Measurements from ENCODE around the gene CBL. TPM values are rescaled to one million over a fixed set of nuclear protein-coding genes. Genes with fewer than 3 reads are reported as not detected.

CBL gene
- total RNA-seq, 1 experiment from 2014 or later: 35.5 TPM

GRCh38 chr11:119335091-119335654, 129.0 kb downstream of the CBL start:
- no peak for TF ChIP-seq CTCF (IDR thresholded peaks at IDR 0.05; ENCODE audit: unreplicated experiment)
- Mint-ChIP-seq H3K27me3 (ENCODE audit: insufficient read depth, unreplicated experiment) (peaks cover 8% of the 10 kb centered on the region), H3K36me3 (ENCODE audit: insufficient read depth, unreplicated experiment) (peaks cover 8% of the 10 kb centered on the region), H3K4me1 (ENCODE audit: insufficient read depth, unreplicated experiment) (peaks cover 31% of the 10 kb centered on the region), H3K4me3 (ENCODE audit: unreplicated experiment) (peak overlapping the region; percentile 86), H3K9me3 (ENCODE audit: unreplicated experiment) (no peaks in the 10 kb centered on the region), H3K27ac (ENCODE audit: low read depth, unreplicated experiment) (peak overlapping the region; percentile 89)
- CTCF ChIA-PET: interaction anchor here (0.5 to 5.9 kb wide), 6 partner anchors 8 to 40 kb away, joined by 3 to 49 read pairs (median 4); no protein-coding TSS in a partner anchor
- DNase-seq (ENCODE audit: unreplicated experiment): no peak
- intact Hi-C loops (cut with micrococcal nuclease): no loop called here
- POLR2A ChIA-PET: interaction anchor here (0.9 to 1.9 kb wide), 5 partner anchors 17 to 233 kb away, joined by 3 to 11 read pairs (median 3); no protein-coding TSS in a partner anchor
- BruUV-seq (replicated peaks): no TSS peak

- H3K9me3 Mint-ChIP-seq (ENCODE audit: unreplicated experiment): no peaks in the 10 kb centered on the region
- H3K27ac Mint-ChIP-seq (ENCODE audit: low read depth, unreplicated experiment): no peak overlapping the region
- BruUV-seq (replicated peaks): no TSS peak
- peaks cover 5% of the 10 kb centered on the region for H3K27me3 Mint-ChIP-seq (ENCODE audit: insufficient read depth, unreplicated experiment)
- peaks cover 8% of the 10 kb centered on the region for H3K36me3 Mint-ChIP-seq (ENCODE audit: insufficient read depth, unreplicated experiment)
- CTCF ChIA-PET: interaction anchor here (0.6 to 5.9 kb wide), 9 partner anchors 9 to 647 kb away, joined by 3 to 49 read pairs (median 3); no protein-coding TSS in a partner anchor
- intact Hi-C loops (cut with micrococcal nuclease): no loop called here
- peak overlapping the region; percentile 86 for H3K4me3 Mint-ChIP-seq (ENCODE audit: unreplicated experiment)
- DNase-seq (ENCODE audit: unreplicated experiment): peak; percentile 42
- TF ChIP-seq CTCF (IDR thresholded peaks at IDR 0.05; ENCODE audit: unreplicated experiment): no peak
- H3K4me1 Mint-ChIP-seq (ENCODE audit: insufficient read depth, unreplicated experiment): peaks cover 31% of the 10 kb centered on the region
- POLR2A ChIA-PET: interaction anchor here (0.7 to 0.9 kb wide), 2 partner anchors 20 to 46 kb away, joined by 3 read pairs; no protein-coding TSS in a partner anchor
Measured at GRCh38 chr11:119335655-119336543, 129.8 kb downstream of the CBL start.

DNA sequence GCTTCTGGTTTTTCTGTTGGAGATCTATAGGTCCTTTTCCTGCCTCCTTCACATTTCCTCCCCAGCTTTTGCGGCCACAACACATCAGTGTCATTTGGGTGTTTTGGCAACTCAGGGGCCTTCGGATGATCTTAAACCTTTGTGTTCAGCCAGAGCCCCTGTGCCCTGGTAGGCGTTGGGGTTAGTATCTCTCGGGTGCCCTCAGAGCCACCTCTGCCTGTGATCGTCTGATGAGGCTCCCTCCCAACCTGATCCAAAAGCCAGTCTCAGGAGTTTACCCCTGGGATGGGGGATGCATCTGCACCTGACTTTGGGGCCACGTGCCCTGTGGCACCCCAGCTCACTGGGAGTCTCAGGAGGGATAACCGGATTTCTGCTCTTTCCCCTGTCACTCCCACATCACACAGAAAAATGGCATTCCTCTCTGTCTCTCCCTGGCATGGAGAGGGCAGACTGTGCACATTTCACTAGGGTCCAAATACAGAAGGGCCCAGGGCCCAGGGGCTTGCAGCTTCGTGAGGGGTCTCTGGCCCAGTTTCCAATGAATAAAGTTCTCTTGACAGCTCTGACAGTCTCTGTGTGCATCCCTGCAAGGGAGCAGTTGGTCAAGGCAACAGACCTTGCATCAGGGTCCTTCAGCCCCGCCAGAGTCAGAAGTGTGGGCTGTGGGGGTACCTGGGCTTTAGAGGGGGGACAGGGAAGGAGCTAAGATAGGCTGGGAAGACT, 130.8 kb downstream of the CBL start:
- intact Hi-C loops (cut with micrococcal nuclease): no loop called here
- no TSS peak for BruUV-seq (replicated peaks)
- POLR2A ChIA-PET: interaction anchor here (0.6 to 1.6 kb wide), 5 partner anchors 11 to 243 kb away, joined by 3 to 6 read pairs (median 3); no protein-coding TSS in a partner anchor
- Mint-ChIP-seq H3K4me1 (ENCODE audit: insufficient read depth, unreplicated experiment) (peaks cover 31% of the 10 kb centered on the region), H3K36me3 (ENCODE audit: insufficient read depth, unreplicated experiment) (peaks cover 8% of the 10 kb centered on the region), H3K9me3 (ENCODE audit: unreplicated experiment) (no peaks in the 10 kb centered on the region), H3K4me3 (ENCODE audit: unreplicated experiment) (peak overlapping the region; percentile 42), H3K27ac (ENCODE audit: low read depth, unreplicated experiment) (no peak overlapping the region), H3K27me3 (ENCODE audit: insufficient read depth, unreplicated experiment) (peaks cover 11% of the 10 kb centered on the region)
- TF ChIP-seq CTCF (IDR thresholded peaks at IDR 0.05; ENCODE audit: unreplicated experiment): no peak
- DNase-seq (ENCODE audit: unreplicated experiment): no peak
- CTCF ChIA-PET: interaction anchor here (0.6 to 5.9 kb wide), 18 partner anchors 9 to 772 kb away, joined by 3 to 49 read pairs (median 5); partner anchors contain the start of genes CBL, HMBS and MFRP

All from MCF 10A (cell line).